HG03103 (cell line): ENCODE measurements around the gene NAT8L.

Experiments used
- ATAC-seq: cut with Tn5 transposase; IDR thresholded peaks from one replicate; pipeline ENCODE4 v1.9.1; 2021; ENCODE audit warnings: low read depth; ENCODE audit not compliant: unreplicated experiment

Gene NAT8L

DNA sequence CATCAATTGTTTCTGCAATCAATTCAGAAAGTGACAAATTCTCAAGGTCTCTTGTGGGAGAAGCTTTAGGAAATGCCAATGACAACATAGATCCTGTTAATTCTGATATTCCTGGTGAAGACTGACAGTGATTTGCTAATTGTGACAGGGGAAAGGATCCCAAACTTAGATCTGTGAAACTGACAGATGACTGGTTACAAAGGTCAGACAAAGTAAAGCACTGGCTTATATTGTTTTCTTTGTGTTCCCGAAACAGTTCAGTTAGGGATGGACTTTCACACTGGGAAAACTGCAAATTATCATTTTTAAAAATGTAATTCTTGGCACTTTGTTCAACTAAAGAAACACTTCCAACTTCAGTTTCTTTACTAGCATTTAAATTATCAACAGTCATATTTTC lies 30.1 kb downstream of the NAT8L start:
- ATAC-seq: no peak

DNA sequence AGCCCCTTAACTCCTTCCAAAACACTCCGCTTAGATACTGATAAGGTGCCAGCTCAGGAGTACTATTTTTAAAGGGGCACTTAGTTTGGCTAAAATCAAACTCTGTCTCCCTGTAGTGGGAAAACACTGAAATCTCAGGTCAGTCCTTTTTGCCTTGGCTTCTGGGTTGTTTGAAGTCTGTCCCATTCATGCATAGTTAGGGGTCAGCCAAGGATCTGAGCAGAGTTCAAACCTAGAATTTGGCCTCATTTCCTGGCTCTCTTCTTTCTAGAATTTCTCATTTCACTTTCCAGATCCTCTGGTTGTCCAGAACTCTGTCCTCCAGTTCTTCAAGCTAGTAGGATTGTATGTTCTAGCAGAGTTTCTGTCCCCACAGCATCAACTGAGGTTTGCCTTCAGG lies 31.5 kb downstream of the NAT8L start:
- ATAC-seq: no peak

DNA sequence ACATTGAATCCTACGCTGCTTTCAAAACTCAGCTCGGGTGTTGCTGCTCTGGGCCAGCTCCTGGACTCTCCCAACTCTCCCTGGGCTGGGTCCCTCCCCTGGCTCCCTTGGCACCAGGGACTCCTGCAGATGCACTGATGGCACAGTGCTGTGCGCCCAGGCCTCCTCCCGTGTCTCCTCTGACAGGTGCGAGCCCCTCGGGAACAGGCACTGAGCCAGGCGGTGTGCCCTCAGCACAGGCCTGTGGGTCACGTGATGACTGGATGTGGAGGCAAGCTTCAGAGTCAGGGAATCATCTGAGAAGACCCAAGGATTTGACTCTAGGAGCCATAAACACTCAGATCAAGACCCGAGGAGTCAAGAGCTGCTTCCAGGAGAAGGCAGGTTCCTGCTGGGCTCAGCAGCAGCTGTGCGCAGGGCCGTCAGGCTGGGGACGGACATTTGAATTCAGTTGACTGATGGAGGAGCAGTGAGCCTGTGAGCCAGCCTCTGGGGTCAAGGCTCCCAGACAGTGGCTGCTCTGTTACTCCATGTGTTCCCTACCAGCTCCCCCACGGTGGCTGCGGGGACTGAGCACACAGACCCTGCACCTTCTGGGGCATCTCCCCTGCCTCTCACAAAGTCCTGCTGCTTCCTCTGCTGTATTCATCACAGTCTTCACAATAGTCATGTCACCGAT lies 33.0 kb downstream of the NAT8L start:
- ATAC-seq: no peak

DNA sequence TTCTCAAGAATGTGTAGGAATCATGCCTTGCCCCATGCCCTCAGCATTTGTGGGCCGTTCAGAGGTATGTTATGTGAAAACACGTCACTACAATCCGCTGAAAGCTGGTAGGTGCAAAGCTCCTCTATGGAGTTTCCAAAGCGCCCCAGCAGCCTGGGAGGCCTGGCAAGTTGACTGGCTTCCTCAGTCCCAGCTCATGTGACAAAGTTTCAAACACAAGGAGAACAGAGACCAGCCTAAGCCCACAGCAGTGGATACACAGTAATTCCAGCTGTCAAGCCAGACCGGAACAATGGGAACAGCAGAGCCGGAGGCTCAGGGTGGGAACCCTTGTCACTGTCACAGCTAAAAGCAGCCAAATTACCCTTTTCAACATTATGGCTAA lies 33.5 kb downstream of the NAT8L start:
- no peak for ATAC-seq

DNA sequence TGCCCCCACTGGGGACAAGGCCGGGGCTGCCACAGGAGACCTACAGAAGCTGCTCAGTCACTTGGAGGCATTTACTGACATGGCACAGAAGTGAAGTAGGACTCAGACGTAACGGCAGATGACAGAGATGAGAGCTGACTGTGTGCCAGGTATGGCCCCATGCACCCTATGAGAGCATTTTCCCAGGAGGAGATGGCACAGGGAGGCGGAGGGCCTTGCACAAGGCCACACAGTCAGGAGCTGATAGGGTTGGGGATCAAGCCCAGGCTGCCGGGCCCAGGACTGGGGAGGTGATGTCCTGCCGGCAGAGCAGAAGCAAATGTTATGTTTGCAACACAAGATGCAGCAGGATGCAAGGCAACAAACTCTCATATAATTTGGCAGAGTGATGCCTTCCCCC lies 34.1 kb downstream of the NAT8L start:
- ATAC-seq: no peak

DNA sequence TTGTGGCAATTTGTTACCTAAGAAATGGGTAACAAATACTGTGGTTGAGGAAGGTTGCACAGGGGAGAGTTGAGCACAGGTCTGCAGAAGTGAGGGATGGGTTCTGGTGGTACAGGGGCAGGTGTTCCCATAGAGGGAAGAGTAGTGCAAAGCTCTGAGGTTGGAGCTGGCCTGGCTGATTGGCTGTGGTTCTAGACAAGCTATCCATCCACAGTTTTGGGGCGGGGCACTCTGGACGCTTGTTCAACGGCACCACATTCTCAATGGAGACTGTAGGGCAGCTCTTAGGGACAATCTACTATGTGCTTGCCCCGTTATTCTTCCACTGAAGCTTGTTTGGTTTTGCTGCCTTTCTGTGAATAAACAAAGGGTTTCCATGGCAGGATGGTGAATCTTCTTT lies 35.4 kb downstream of the NAT8L start:
- ATAC-seq: no peak

DNA sequence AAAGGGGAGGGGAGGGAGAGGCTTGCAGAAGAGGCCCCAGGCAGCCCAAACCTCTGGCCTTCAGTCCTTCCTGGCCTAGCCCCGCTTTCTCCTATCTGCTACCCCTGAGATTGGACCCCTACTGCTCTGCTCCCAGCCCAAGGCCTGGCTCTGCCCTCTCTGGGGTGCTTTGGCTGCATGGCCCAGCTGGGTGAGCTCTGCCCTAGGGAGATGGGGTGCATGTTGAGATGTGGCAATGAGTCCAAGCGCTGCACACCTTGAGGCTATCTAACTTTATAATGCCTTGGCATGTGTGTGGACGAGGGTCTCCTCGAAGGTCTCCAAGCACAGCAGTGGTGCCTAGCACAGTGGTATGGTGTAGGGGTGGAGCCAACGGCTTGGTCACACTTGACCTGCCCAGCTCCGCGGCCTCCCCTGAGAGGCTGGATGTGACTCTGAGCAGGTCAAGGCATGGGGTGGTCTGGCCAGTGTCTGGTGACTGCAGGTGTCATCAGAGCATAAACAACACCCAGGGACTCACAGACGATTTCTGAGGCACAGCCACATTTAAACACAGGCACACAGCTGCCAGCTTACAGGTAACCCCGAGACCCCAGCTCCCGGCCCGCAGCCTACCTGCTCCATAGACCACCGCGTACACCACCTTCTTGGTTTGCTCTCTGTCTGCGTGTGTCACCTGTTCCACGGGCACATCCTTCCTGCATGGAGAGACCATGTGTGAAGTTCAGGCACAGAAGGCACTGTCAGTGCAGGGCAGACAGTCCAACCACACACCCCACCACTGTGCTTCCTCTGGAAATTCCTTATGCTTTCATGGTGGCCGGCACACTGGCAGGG lies 36.3 kb downstream of the NAT8L start:
- no peak for ATAC-seq

DNA sequence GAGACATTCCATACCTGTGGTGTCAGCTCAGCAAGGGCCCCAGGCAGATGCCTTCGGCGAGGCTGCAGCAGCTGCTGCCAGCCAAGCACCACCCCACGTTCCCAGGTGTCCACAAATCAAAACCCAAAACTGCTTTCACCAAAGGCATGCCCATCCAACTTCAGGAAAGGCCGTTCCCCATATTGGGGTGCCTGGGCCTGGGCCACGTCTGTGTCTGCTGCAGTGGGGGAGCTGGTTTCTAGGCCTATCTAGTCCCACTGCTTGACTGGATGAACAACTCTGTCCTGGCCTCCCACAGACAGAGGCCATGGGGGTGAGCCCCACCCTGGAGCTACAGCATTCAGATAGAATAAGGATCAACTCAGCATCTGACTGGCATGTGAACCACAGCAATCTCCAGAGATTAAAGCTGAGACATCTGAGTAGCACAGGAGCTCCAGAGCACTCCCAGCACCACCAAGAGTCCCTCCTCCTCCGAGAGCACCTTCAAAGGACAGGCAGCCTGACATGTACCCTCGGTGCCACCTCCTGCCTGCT lies 37.0 kb downstream of the NAT8L start:
- no peak for ATAC-seq

DNA sequence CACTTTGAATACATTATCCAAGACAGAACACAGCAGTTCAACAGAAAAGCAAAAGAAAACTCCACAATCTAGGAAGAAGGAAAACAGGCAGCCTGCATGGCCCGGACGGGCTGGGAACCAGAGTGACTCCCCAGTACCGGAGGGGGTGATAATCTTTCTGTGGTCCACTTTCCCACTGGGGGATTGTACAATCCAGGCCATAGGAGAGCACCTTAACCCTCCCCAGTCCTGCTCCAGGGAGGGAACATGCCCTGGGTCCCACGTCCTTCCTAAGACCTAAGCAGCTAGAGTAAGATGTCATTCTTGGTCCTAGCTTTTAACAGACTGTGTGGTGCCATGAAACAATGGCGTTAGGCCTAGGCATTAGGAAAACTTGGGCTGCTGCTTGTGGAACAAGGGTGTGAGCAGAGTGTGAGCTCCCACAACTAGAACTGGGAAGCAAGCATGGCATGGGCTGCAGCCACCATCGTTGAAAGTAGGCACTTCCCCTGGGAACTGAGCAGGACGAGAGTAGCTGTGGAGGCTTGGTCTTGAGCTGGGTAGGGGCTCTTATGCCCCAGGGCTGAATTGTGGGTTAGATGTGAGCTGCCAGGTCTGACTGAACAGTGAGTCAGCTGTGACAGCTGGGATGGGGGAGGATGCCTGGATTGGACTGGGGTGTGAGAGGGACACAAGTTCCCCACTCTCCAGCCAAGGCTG lies 42.4 kb downstream of the NAT8L start:
- no peak for ATAC-seq

DNA sequence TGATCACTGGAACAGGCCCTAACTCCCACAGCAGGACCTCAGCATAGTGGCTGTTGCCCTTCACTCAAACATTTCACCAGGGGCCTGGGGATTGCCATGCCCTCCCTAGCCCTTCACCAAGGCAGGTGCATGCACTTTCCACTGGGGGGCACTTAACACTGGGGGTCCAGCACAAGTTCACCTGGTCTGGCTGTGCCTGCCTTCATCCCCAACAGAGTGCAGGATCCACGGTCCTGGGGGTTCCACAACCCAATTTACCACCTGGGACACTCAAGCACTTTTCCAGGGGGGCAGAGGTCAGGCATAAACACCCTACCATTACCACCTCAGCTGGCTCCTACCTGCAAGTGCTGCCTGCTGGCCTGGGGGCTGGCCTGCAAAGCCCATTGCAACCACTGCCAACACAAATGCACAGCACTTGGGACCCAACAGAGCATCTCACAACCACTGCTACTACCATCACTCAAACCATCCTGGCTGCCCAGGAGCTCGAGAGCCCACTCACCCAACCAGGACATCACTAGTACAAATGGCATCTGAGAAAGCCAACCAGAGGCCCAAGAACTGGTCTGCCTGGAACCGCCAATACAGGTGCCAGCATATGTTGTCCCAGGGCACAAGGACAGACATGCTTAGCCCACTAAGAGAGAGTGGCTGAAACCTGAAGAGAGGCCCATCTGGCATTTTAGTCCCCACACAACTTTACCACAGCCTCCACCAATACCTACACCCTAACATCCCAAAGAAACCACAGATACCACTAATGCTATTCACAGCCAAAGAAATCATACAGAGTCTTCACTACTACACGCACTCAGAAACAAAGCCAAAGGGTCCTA lies 43.1 kb downstream of the NAT8L start:
- ATAC-seq: no peak

DNA sequence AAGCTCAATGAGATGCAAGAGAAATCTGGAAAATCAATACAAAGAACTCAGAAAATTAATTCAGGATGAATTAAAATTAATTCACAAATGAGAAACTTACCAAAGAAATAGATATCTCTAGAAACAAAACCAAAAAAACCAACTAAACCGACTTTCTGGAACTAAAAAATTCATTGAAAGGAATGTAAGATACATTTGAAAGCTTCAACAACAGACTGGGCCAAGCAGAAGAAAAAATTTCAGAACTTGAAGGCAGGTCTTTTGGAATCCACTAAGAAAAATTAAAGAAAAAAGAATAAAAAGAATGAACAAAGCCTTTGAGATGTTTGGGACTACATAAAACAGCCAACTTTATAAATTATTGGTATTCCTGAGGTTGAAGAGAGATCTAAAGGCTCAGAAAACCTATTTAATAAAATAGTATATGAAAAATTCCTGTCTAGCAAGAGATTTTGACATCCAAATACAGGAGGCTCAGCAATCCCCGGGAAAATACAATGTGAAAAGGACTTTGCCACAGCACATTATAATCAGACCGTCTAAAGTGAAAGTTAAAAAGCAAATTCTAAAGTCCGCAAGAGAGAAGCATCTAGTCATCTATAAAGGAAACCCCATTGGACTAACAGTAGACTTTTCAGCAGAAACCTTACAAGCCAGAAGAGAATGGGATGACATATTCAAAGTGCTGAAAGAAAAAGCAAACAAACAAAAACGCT lies 44.2 kb downstream of the NAT8L start:
- no peak for ATAC-seq

DNA sequence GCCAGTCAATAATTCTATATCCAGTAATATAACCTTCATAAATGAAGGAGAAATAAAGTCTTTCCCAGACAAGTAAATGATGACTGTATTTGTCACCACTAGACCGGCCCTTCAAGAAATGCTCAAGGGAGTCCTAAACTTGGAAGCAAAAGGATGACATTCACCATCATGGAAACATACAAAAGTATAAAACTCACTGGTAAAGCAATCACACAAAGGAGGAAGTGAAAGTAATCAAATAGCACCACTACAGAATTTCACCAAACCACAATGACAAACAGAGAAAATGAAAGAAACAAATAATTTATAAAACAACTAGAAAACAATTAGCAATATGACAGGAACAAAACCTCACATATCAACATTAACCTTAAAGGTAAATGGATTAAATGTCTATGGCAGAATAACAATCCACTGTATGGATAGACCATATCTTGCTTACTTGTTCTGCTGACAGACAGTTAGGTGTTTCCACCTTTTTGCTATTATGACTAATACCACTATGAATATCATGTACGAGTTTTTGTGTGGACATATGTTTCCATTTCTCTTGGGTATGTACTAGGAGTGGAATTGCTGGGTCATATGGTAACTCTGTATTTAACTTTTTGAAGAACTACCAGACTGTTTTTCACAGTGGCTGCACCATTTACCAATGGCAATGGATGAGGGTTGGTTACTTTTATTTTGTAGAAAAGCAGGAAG lies 44.9 kb downstream of the NAT8L start:
- no peak for ATAC-seq

DNA sequence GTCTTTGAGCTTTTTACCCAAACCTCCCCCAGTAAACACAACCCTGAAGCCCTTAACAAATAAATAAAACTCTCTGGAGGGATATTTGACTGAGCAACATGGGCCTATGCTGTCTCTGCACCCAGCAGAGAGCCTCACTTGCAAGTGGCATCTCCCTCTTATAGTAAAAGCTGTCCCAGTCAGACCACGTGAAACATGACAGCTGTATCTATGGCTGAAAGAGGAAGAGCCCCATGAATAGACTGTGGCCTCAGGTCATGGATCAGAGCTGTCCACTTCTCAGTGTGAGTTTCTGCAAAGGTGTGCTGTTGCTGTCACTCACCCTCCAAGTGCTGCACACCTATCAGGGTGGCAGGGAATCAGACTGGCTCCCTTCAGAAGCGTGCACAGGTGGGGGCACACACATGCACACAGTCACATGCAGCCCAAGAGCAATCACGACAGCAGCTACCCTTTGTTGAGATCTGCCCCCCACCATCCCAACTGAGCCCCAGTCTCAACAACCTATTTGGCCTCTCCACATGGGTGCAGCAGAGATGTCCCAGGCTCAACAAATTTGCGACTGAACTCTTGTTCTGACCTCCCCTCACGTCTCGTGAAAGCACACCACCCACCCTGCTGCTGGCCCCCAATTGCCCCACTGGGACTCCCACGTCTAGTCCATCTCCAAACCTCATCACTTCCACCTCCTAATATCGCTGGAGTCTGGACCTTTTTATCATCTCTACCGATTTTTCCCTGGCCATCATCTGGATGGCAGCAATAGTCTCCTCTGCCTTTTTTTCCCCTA lies 45.6 kb downstream of the NAT8L start:
- ATAC-seq: no peak

DNA sequence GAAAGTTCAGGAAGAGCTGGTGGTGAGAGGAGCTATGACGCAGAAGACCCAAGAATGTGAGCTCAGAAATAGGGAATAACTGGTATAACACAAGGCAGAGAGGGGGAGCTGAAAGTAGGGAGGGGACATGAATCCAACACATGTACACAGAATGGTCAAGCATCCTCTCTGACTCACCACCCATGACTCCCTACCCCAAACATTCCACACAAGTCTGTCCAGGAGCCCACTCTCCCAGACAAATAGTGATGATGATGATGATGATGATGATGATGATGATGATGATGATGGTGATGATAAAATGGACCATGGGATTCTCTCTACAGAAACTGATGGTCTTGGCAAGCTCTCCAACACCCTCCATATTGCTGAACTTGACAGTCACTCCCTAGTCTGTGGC lies 46.4 kb downstream of the NAT8L start:
- ATAC-seq: no peak

DNA sequence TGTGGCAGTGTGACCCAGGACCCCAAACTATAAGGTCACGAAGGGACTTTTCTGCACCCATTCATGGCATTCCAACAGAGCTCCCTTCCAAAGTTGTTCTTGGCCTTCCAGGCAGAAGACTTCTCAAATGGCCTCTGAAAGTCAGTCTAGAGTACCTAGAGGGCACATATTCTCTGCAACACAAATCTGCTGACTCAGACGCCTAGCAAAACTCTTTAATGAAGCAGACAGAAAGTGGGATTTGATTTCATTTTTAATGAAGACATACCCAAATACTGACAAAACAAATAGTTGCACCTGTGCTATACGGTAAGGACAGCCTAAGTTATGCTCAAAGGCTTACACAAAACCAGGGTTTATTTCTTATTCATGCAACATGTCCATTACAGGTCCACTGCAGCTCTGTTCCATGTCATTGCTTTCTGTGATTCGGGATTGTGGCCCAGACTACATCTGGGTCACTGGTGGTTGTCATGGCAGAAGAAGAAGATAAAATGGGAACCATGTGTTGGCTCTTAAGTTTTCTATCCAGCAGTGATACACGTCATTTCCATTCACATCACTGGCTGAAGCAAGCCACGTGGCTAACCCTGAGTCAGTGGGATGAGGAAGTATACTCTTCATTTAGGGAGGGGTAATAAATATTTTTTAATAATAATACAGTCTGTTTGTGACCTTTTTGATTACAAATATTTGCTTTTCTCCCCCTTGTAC lies 57.7 kb downstream of the NAT8L start:
- no peak for ATAC-seq
